Neural cell (in vitro differentiated cells): ENCODE results near the gene S100A1. TPM values are rescaled to one million over a fixed set of nuclear protein-coding genes. Genes with fewer than 3 reads are reported as not detected.

Experiments used
- H2AFZ ChIP-seq: fragments of 200-600, 300-800 bp; sonication (generic), shearing (Covaris generic); 2 replicates; pipeline ENCODE4 v1.6.0; 2014; ENCODE audit warnings: low read depth, mild to moderate bottlenecking, antibody characterized with exemption, low read length, moderate library complexity
- H3F3A ChIP-seq: fragments of 200-600 bp; shearing (Covaris generic); 2 replicates; pipeline ENCODE4 v1.6.1; 2016; ENCODE audit warnings: mild to moderate bottlenecking, moderate library complexity, mixed read lengths, antibody characterized with exemption, low read length; ENCODE audit not compliant: insufficient read depth, poor library complexity, severe bottlenecking
- H3K27ac ChIP-seq: fragments of 200-600, 300-800 bp; sonication (generic), shearing (Covaris generic); 2 replicates; pipeline ENCODE4 v1.5.1; 2014; ENCODE audit warnings: mild to moderate bottlenecking, low read length, moderate library complexity
- H3K27me3 ChIP-seq: fragments of 300-800, 200-600 bp; sonication (generic), shearing (Covaris generic); 2 replicates; pipeline ENCODE4 v1.6.0; 2014; ENCODE audit warnings: mild to moderate bottlenecking, low read depth, low read length, moderate library complexity; ENCODE audit not compliant: insufficient read depth
- H3K36me3 ChIP-seq: fragments of 300-800, 200-600 bp; sonication (generic), shearing (Covaris generic); 2 replicates; pipeline ENCODE4 v1.5.1; 2014; ENCODE audit warnings: mild to moderate bottlenecking, antibody characterized with exemption, low read length, moderate library complexity; ENCODE audit not compliant: insufficient read depth
- H3K4me2 ChIP-seq: fragments of 300-800, 200-600 bp; sonication (generic), shearing (Covaris generic); 2 replicates; pipeline ENCODE4 v1.6.0; 2014; ENCODE audit warnings: mild to moderate bottlenecking, low read length
- H3K4me3 ChIP-seq: fragments of 300-800, 200-600 bp; sonication (generic), shearing (Covaris generic); 2 replicates; pipeline ENCODE4 v1.5.1; 2014; ENCODE audit warnings: mild to moderate bottlenecking, low read length, moderate library complexity
- H3K79me2 ChIP-seq: fragments of 200-600 bp; shearing (Covaris generic); replicated peaks from 2 replicates; pipeline ENCODE4 v1.6.0; 2014; ENCODE audit warnings: mild to moderate bottlenecking, low read length, moderate library complexity; ENCODE audit not compliant: insufficient read depth
- H3K9ac ChIP-seq: fragments of 300-800, 200-600 bp; sonication (generic), shearing (Covaris generic); 2 replicates; pipeline ENCODE4 v1.6.1; 2016; ENCODE audit warnings: mild to moderate bottlenecking, low read length, mixed read lengths
- H3K9me2 ChIP-seq: fragments of 200-600 bp; shearing (Covaris generic); 2 replicates; pipeline ENCODE4 v1.6.1; 2016; ENCODE audit warnings: mild to moderate bottlenecking, low read length, mixed read lengths; ENCODE audit not compliant: insufficient read depth
- H3K9me3 ChIP-seq: fragments of 200-600, 300-800 bp; sonication (generic), shearing (Covaris generic); 2 replicates; pipeline ENCODE4 v1.6.1; 2016; ENCODE audit warnings: mild to moderate bottlenecking, mixed run types, low read length, moderate library complexity, mixed read lengths
- H4K20me1 ChIP-seq: fragments of 200-600 bp; shearing (Covaris generic); 2 replicates; pipeline ENCODE4 v1.6.1; 2016; ENCODE audit warnings: mild to moderate bottlenecking, mixed run types; ENCODE audit not compliant: insufficient read depth
- CTCF ChIP-seq: fragments of 450-650 bp; IDR thresholded peaks from 2 replicates; pipeline ENCODE4 v1.5.1; 2014; ENCODE audit warnings: antibody characterized with exemption, mild to moderate bottlenecking, moderate library complexity; ENCODE audit not compliant: poor library complexity, severe bottlenecking
- EP300 ChIP-seq: fragments of 450-650 bp; conservative IDR thresholded peaks from 2 replicates; pipeline ENCODE4 v1.6.1; 2014; ENCODE audit warnings: antibody characterized with exemption, mild to moderate bottlenecking, moderate library complexity; ENCODE audit not compliant: poor library complexity, severe bottlenecking
- EZH2 ChIP-seq: fragments of 200-600, 300-800 bp; shearing (Covaris generic), sonication (generic); IDR thresholded peaks from 2 replicates; pipeline ENCODE4 v1.6.1; 2014; ENCODE audit warnings: antibody characterized with exemption, low read length, borderline replicate concordance, mild to moderate bottlenecking; ENCODE audit not compliant: insufficient read depth, poor library complexity, severe bottlenecking
- MXI1 ChIP-seq: fragments of 450-650 bp; conservative IDR thresholded peaks from 2 replicates; pipeline ENCODE4 v1.6.1; 2014; ENCODE audit warnings: antibody characterized with exemption, mild to moderate bottlenecking; ENCODE audit not compliant: poor library complexity, severe bottlenecking
- POLR2AphosphoS5 ChIP-seq: IDR thresholded peaks from 2 replicates; pipeline ENCODE4 v1.6.1; 2012
- RAD21 ChIP-seq: fragments of 450-650 bp; conservative IDR thresholded peaks from 2 replicates; pipeline ENCODE4 v1.6.1; 2014; ENCODE audit warnings: antibody characterized with exemption, mild to moderate bottlenecking, moderate library complexity
- REST ChIP-seq: IDR thresholded peaks from 2 replicates; pipeline ENCODE4 v1.6.1; 2012; ENCODE audit warnings: borderline replicate concordance
- SMC3 ChIP-seq: fragments of 450-650 bp; conservative IDR thresholded peaks from 2 replicates; pipeline ENCODE4 v1.6.1; 2014; ENCODE audit warnings: antibody characterized with exemption, mild to moderate bottlenecking, moderate library complexity; ENCODE audit not compliant: poor library complexity
- TAF1 ChIP-seq: IDR thresholded peaks from 2 replicates; pipeline ENCODE4 v1.6.1; 2012; ENCODE audit warnings: low read depth
- polyA plus RNA-seq: library from polyadenylated mRNA; depleted of rRNA; stranded (reverse); fragments of >200 nt; gene quantifications from 2 replicates; pipeline ENCODE4 v1.2.3, GENCODE V29; 2014

Gene S100A1
- polyA plus RNA-seq, 1 donor from 2014 or later: not detected

GRCh38 chr1:153611356-153611755 lies 16.9 kb upstream of the S100A1 start:
- Histone ChIP-seq H3K27ac (no peak overlapping the region), H3K27me3 (no peaks in the 10 kb centered on the region), H3K36me3 (no peaks in the 10 kb centered on the region), H3K79me2 (no peaks in the 10 kb centered on the region), H2AFZ (no peak overlapping the region), H3K9me3 (no peaks in the 10 kb centered on the region), H3K9me2 (no peaks in the 10 kb centered on the region), H4K20me1 (no peaks in the 10 kb centered on the region), H3K9ac (no peak overlapping the region), H3K4me3 (no peak overlapping the region), H3K4me2 (no peak overlapping the region), H3F3A (no peaks in the 10 kb centered on the region)
- TF ChIP-seq RAD21: no peak
- TF ChIP-seq SMC3: no peak
- no peak for TF ChIP-seq EP300
- TF ChIP-seq CTCF: no peak
- no peak for TF ChIP-seq POLR2AphosphoS5
- TF ChIP-seq MXI1: no peak
- no peak for TF ChIP-seq EZH2
- no peak for TF ChIP-seq TAF1
- no peak for TF ChIP-seq REST

GRCh38 chr1:153612111-153612754 lies 16.0 kb upstream of the S100A1 start:
- no peaks in the 10 kb centered on the region for H3K9me3 ChIP-seq
- H3K9me2 ChIP-seq: no peaks in the 10 kb centered on the region
- no peak overlapping the region for H2AFZ ChIP-seq
- no peaks in the 10 kb centered on the region for H3K27me3 ChIP-seq
- no peak overlapping the region for H3K9ac ChIP-seq
- no peaks in the 10 kb centered on the region for H3K36me3 ChIP-seq
- H4K20me1 ChIP-seq: no peaks in the 10 kb centered on the region
- no peaks in the 10 kb centered on the region for H3K79me2 ChIP-seq
- no peak overlapping the region for H3K4me2 ChIP-seq
- H3K27ac ChIP-seq: no peak overlapping the region
- H3F3A ChIP-seq: no peaks in the 10 kb centered on the region
- H3K4me3 ChIP-seq: no peak overlapping the region
- no peak for TF ChIP-seq RAD21
- no peak for TF ChIP-seq REST
- TF ChIP-seq POLR2AphosphoS5: no peak
- no peak for TF ChIP-seq EP300
- no peak for TF ChIP-seq MXI1
- TF ChIP-seq SMC3: no peak
- no peak for TF ChIP-seq TAF1
- no peak for TF ChIP-seq CTCF
- TF ChIP-seq EZH2: no peak
